Activated CD4-positive, CD25-positive, alpha-beta regulatory T cell treated with anti-CD3 and anti-CD28 coated beads, Interleukin-2, amount 50 U/mL, for 72 hours (primary cell): Measurements from ENCODE around the gene KRT75.
"Not testable (repeated sequence)": the region's sequence is repeated elsewhere in the genome, so short reads cannot be mapped to it uniquely, and the experiment has no call there.

Experiments used
- DNase-seq: peaks from one replicate; pipeline ENCODE4 v3.0.0; 2021

The KRT75 gene

DNA sequence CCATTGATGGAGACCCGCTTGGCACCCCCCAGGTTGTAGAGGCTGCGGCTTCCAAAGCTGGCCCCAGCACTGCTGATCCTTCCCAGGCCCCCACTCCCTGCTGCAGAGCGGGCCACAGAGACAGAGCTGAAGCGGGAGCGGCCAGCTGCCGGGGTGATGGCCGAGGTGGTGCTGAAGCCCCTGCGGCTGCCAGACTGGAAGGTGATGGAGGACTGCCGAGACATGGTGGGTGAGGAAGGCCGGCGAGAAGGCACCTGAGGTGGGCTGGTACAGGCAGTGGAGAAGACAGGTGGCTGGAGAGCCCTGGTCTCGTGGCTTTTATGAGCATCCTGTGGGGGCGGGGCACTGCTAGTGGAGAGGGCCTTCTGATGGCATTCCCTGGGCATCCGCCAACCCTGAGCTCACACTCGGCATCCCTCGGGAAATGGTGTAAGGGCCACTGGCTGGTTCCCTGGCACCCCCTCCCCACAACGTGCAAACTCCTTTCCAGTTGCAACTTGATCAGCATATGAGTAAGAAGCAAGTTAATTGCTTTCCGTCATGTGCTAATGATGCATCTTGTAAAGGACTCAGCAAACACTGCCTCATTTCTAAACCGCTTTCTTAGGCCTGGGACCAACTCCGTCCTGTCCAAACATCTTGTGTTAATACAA is at the start of gene KRT75:
TSS of gene KRT75 (minus strand) at position 291 of the 653 bp plus-strand sequence. CDS start at position 224, 67 bp downstream.
- DNase-seq: no peak

DNA sequence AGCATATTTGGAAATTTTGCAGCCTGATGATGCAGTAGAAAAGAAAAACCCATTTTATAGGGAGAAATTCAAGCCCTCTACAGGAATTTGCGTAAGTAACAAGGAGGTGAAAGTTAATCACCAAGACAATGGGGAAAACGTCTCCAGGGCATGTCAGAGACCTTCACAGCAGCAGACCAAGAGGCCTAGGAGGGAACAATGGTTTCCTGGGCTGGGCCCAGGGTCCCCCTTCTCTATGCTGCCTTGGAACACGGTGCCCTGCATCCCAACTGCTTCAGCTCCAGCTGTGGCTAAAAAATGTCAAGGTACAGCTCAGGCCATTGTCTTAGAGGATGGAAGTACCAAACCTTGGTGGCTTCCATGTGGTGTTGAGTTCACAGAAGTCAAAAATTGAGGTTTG is 45.9 kb upstream of the KRT75 start:
- DNase-seq: no peak

DNA sequence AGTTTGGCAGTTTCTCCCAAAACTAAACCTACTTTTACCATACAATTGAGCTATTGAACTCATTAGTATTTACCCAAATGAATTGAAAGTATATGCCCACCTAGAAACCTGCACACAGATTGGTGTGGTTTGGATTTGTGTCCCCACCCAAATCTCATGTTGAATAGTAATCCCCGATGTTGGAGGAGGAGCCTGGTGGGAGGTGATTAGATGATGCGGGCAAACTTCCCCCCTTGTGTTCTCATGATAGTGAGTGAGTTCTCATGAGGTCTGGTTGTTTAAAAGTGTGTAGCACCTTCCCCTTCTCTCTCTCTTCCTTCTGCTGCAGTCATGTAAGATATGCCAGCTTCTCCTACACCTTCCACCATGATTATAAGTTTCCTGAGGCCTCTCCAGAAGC is 43.5 kb upstream of the KRT75 start:
- DNase-seq: no peak

DNA sequence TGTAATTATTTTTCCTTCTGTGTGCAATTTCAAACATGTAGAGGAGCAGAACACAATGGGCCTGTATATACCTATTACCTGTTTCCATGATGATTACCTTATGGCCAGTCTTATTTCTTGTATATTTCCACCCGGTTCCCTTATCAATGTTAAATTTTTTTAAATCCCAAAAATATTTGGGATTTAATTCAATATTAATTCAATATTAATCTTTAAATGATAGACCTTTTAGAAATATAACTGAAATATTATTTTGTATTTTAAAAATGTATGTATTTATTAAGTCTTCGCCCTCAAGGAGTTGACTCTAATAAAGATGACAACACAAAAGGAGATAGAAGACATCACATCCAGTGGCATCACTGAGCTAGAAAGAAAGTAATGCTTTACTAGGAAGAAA is 40.0 kb upstream of the KRT75 start:
- DNase-seq: no peak

DNA sequence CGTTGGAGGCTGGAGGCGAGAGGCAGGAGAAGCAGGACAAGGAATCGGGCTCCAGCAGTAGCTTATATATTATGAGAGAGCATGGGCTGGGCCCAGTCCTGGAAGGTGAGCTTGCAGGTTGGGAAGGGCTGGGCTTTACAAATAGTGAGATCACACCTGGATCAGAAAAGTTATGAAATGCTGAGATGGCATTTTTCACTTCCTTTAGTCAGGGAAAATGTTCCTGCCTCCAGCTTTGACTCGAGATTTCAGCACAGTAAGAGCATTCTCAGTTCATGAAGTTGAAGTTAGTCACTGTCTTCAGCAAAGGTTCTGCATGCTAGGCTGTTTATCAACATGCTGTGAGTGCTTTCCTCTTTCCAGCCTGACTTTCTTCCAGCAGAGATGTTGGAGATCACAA is 39.6 kb upstream of the KRT75 start, which contains the start of gene KRT6C:
TSS of gene KRT6C (minus strand) at position 38 of the 400 bp plus-strand sequence. CDS start 68 bp downstream, outside the sequence.
- DNase-seq: no peak

DNA sequence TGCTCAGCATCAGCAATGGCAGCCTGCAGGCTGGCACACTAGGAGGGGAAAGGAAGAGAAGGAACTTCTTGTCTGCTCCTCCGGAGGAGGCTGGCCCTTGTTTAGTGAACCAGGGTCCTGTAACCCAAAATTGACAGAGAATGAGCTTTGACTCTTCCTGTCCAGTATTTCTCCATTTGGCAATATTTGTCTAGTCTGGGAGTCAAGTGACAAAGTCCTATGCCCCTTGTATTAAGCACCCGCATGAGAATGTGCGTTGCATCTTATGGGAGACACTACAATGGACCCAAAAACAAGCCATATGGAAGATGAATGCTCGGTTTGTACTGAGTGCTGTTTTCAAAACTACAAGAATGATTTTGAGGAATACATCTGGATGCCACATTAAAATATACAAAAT is 35.7 kb upstream of the KRT75 start:
- no peak for DNase-seq

DNA sequence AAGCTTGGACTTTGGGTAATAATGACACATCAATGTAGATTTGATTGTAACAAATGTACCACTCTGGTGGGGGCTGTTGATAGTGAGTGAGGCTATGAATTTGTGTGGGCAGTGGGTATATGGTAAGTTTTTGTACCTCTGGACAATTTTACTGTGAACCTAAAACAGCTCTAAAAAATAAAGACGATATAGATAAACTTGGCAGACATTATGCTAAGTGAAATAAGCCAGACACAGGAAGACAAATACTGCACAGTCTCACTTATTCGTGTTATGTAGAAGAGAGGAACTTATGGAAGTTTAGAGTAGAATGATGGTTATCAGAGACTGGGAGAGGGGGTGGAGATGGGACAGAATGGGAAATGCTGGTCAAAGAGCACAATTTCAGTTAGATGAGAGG is 30.7 kb upstream of the KRT75 start:
- DNase-seq: no peak

DNA sequence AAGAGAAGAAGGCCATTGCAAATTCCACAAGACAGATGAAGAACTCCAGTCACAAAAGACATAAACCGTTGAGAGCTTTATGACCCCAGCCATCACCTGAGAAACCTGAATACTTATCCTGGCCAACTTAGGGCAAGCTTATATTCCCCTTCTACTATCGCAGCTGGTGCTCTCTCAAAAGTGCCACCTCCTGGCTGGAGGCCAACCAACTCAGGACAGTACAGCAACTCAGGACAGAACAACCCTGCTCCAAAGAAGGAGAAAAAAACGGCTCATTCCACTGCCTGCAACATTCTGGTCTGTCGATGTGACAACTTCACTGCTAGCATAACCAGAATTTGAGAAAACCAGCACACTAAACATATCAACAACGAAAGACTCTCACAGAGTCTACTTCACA is 27.5 kb upstream of the KRT75 start:
- no peak for DNase-seq

DNA sequence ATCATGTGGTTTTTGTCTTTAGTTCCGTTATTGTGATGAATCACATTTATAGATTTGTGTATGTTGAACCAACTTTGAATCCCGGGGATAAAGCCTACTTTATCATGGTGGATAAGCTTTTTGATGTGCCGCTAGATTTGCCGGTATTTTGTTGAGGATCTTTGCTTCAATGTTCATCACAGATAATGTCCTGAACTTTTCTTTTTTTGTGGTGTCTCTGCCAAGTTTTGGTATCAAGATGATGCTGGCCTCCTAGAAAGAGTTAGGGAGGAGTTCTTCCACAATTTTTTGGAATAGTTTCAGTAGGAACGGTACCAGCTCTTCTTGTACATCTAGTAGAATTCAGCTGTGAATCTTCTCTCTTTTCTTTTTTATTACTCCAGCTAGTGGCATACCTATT is 24.7 kb upstream of the KRT75 start:
- no peak for DNase-seq

DNA sequence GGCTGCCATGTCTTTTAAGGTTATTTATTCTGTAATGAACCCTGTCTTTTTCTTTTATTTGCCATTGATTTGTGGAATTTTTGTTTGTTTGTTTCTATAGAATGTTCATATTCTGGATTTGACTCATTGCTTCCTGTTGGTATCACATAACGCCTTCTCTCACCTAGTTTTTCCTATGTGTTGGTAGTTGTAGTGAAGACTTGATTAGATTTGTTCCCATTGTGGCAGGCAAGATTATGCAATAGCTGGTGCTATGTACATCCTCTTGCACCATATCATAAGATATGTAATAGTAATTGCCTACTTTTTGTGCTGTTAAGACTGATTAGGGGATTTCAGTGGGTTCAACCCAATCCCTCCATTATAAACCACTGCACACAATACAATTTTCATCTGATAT is 21.6 kb upstream of the KRT75 start:
- no peak for DNase-seq

DNA sequence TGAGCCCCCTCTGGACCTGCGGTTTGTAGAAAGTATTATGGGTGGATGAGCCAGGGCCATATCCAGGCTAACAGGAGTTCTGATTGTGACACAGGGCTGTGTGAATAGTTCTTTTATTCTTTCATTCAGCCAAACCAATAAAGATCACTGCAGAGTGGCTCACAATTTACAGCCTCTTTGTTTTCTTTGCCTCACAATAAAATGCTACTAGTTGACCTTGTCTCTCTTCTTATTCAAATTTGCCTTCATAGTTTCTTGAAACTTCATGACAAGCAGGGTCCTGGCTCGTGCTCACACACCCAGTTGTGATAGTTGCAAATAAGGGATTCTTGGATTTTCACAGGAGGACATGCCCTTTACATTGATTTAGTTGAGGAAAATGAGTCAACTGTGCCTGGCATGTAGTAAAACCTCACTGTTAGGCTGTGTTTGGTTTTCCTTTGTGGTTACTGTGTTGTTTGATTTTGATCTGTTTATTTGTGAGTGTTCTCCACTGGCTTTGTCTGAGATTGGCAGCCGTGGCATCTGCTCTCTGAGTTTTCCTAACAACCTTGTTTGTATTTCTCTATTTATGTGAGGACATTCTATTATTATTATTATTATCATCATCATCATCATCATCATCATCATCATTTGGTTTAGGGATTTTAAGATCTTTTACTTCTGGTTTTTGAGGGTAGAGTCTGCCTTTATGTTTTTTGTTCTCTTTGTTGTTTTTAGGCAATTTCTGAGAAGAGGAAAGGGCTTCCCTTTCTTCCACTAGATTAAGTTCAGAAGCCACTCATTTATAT is 20.4 kb upstream of the KRT75 start:
- no peak for DNase-seq

DNA sequence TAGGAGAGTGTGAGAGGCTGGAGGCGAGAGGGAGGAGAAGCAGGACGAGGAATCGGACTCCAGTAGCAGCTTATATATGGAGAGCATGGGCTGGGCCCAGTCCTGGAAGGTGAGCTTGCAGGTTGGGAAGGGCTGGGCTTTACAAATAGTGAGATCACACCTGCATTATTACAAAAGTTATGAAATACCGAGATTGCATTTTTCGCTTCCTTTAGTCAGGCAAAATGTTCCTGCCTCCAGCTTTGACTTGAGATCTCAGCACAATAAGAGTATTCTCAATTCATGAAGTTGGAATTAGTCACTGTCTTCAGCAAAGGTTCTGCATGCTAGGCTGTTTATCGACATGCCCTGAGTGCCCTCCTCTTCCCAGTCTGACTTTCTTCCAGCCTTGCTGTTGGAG is 17.9 kb upstream of the KRT75 start, which contains the start of gene KRT6B:
TSS of gene KRT6B (minus strand) at position 46 of the 400 bp plus-strand sequence. CDS start 68 bp downstream, outside the sequence.
- no peak for DNase-seq

DNA sequence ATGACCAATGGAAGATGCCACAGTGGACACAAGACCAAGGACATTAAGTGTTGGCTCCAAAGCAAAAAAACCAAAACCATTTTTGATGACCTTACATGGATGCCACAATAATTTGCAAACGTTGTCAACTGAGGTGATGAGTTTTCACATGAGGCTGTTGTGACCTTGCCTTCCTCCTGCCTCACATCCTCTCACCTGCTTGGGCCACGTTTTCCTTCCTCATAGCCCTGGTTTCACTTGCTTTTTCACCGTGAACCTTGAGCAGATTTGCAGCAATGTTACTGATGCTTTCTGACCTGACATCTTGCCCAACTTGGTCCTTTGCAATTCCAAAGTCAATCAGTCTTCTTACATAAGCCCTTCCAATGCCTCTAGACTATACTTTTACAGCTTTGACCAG is 14.1 kb upstream of the KRT75 start:
- no peak for DNase-seq

DNA sequence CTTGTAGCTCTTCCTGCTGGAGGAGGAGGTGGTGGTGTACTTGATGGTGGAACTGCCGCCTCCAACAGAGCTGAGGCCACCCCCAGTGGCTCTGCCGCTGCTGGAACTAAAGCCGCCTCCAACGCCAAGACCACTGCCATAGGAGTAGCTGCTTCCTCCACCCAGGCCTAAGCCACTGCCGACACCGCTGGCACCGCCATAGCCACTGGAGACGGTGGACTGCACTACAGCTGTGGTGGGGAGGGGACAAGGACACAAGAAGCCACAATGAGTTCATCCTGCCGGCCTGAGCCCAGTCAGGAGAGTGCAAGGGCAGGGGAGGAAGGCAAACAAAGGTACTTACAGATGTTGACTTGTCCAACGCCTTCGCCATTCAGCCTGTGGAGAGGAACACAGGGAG is 13.0 kb upstream of the KRT75 start:
- not testable (repeated sequence) for DNase-seq

DNA sequence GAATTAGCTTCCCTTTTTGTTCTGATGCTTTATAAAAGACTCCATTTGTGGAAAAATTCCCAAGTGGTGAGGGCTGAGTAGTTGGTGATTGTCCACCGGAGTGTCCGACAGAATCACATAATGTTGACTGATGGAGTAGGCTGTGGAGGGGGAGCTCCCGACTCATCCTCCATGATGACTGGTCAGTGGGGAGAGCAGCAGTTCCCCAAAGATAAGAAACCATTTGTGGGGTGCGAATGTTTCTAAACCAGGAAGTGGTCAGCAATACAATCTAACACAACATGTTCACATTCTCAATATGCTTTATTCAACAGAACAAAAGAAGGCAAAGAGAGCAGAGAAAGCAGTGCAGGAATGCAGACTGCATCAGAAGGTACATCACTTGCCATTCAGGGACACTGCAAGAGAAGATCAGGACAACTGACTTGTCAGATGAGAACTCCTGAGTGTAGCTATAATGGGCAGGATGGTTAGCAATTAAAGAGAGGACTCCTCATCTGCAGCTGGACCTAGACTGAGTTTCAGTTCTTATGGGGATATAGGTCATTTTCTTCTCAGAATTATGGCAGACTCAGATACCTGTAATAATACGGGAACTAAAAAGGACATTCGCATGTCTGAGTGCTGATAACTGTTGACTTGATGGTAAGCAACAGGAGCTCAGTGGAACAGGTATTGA is 12.3 kb upstream of the KRT75 start:
- no peak for DNase-seq

DNA sequence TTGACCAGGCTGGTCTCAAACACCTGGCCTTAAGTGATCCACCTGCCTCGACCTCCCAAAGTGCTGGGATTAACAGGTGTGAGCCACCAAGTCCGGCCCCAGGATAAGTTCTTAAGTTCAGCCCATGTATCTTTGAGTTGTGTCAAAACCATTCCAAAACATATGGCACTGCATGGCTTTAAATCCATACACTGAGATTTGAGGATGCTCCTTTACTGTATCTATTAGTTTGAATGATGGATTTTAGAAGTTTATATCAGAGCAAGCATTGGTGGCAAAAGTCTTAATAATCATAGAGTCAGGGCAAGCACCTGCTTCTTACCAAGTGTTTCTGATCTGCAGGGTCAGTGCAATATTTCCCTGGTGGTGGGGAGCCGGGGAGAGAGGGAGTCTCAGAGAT is 11.7 kb upstream of the KRT75 start:
- no peak for DNase-seq

DNA sequence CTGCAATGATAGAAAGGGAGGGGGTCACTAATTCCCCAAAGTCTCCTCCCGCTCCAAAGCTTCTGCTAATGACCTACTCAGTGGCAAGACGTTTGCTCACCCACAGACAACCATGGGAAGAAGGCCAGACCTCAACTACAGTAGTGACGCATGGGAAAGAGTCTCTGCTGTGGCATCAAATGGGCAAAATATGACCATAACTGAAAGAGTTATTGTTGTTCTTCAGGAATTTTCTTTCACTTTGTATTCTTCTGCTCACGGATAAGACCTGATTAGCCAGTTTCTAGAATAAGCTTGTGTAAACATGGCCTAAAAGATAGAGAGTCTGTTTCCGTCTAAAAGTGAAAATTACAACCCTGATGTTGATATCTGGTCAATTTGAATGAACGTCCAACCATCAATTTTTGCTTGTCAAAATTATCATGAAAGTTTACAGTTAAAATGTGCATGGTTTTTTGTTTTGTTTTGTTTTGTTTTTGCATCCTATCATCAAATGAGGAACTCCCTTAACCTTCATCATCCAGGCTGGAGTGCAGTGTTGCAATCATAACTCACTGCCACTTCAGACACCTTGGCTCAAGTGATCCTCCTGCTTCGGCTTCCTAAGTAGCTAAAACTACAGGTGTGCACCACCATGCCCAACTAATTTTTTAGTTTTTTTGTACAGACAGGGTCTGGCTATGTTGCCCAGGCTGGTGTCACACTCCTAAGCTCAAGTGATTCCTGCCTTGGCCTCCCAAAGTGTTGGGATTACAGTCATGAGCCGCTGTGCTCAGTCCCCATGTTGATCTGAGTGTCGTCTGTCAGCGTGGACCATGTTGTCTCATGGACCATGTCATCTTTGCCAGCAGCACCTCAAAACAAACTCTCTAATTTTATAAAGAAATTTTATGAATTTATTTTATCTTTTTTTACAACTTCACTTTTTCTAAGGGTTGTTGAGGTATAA is 10.8 kb upstream of the KRT75 start:
- no peak for DNase-seq

DNA sequence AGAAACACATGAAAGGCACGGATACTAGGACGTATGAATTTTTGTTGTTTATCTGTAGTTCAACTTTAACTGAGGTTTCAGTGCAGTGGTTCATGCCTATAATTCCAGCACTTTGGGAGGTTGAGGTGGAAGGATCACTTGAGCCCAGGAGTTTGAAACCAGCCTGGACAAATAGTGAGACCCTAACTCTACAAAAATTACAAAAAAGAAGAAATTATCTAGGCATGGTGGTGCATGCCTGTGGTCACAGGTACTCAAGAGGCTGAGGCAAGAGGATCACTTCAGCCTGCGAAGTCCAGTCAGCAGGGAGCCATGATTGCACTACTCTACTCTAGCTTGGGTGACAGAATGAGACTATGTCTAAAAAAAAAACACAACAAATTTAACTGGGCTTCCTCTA is 9.8 kb upstream of the KRT75 start:
- DNase-seq: no peak

DNA sequence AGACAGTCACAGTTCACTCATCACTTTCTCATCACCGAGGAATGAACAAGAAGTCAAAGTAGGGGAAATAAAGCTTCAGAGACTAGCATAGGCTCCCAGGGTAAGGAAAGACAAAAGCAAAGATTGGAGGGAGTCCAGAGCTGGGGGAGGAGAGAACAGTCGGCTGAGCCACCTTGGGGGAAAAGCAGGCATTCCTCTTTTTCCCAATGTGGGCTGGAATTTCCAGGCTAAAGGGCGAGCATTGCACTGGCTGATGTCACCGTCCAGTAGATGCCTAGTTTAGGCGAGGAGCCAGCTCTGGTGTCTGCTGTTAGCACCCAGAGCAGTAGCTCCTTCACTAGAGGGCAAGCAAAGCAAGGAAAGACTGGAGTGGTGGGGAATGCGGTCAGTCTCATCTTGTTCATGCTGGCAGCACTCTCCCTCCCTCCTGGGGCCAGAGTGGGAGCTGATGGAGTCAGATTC is 8.5 kb upstream of the KRT75 start:
- no peak for DNase-seq

DNA sequence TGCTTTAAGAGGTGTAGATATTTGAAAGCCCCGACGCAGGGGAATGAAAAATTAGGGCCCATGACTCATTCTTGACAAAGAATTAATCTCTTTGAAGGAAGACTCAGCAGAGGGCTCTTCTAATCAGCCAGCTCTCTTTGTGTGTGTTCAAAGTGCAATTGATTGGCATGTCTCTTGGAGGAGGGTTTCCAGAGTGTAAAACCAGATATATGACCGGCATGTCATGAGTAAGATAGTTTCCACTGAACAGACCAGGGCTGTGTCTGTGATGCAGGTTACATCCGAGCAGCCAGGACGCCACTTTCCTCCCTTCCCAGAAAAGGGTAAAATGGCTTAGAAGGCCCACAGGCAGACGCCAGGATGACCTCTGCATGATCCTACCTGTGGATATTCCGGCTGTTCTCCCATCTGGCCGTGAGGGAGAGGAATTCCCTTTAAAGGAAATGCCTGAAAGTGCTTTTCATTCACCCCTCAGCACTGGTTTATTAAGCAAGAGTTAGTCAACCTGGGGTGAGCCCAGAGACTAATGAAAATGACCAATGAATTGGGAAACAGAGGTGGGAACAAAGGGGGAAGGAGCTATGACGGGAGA is 7.2 kb upstream of the KRT75 start:
- DNase-seq: no peak

DNA sequence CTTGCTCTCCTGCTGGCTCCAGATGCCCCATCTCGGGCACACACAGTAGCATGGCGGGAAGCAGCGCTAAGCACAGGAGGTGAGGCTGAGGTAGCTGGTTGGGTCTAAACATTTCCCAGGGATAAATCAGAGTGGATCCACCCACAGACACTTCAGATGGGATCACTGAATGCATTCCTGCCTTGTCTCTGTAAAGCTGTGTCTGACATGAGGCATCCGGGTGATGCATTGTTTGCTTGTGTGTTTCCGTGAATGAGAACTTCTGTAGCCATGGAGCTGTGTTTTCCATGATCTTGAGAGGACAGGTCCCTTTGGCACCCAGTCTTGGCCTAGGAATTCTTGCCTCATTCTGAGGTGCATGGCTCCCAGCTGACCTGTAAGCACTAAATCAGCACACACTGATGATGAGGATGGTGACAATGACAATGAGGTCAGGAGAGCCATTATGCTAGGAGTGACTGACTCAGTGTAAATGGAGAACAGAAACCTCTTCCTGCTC is 6.7 kb upstream of the KRT75 start:
- no peak for DNase-seq

DNA sequence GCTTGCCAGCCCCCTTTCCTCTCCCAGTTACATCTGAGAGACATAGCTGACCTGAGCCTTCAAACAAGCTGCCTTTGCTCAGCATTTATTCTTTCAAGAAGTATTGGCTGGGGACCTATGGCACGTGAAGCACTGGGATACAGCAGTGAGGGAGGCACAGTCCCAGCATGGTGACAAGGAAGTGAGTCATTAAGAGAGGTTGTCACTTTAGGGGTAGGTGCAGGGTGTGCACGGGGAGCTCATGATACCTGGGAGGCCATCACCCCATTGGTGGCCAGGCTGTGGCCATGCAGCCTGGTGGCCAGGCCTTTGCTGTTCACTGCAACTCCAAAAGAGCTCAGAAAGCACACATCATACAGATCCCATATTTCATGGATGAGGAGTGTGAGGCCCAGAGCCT is 5.7 kb upstream of the KRT75 start:
- DNase-seq: no peak
